OCI-LY7 (cell line): ENCODE measurements around the gene ZNF525.

Experiments
- CTCF ChIP-seq: fragments of 200-600 bp; sonication (generic); conservative IDR thresholded peaks from 2 replicates; pipeline ENCODE4 v1.5.1; 2014; ENCODE audit warnings: mild to moderate bottlenecking, antibody characterized with exemption, low read length, moderate library complexity, mixed read lengths
- EZH2phosphoT487 ChIP-seq: fragments of 200-600 bp; sonication (generic); IDR thresholded peaks from 2 replicates; pipeline ENCODE4 v1.6.1; 2018; ENCODE audit warnings: low read depth, borderline replicate concordance, mild to moderate bottlenecking, mixed run types, antibody characterized with exemption, low read length, moderate library complexity, mixed read lengths

- TF ChIP-seq CTCF (peak; percentile 47), EZH2phosphoT487 (no peak)
These were observed 29.7 kb downstream of the ZNF525 start, which contains the start of gene ZNF765 for GRCh38 chr19:53394974-53395839.
